Inflammatory macrophage treated with lipopolysaccharide for 4 hours (primary cell): Measurements from ENCODE around the gene IPO11.
"Not testable (repeated sequence)": the region's sequence is repeated elsewhere in the genome, so short reads cannot be mapped to it uniquely, and the experiment has no call there.

Source experiments
- DNase-seq: peaks from one replicate; pipeline ENCODE4 v3.0.0-alpha.2; 2020

IPO11 gene

GRCh38 chr5:62652225-62652624 lies 239.7 kb downstream of the IPO11 start:
- DNase-seq: no peak

GRCh38 chr5:62653001-62653863 lies 240.7 kb downstream of the IPO11 start:
- DNase-seq: no peak

- no peak for DNase-seq
Measured at GRCh38 chr5:62653864-62654575, 241.5 kb downstream of the IPO11 start.

GRCh38 chr5:62657772-62658171 lies 245.2 kb downstream of the IPO11 start:
- not testable (repeated sequence) for DNase-seq

- DNase-seq: no peak
Measured at GRCh38 chr5:62661126-62661525, 248.6 kb downstream of the IPO11 start.

- no peak for DNase-seq
Measured at GRCh38 chr5:62662521-62662920, 250.0 kb downstream of the IPO11 start.

- no peak for DNase-seq
Measured at GRCh38 chr5:62671479-62671878, 258.9 kb downstream of the IPO11 start.

GRCh38 chr5:62676596-62676995 lies 264.0 kb downstream of the IPO11 start:
- not testable (repeated sequence) for DNase-seq
